Pancreas (tissue), 10 donors: ENCODE results near the gene ARRB1. TPM values are rescaled to one million over a fixed set of nuclear protein-coding genes. Genes with fewer than 3 reads are reported as not detected.

Experiments
- ATAC-seq, 4 donors: fragments of 200-7000 bp; cut with Tn5 transposase; one replicate each; pipeline versions ENCODE4 v1.8.0 to v1.9.1; 2020; ENCODE audit warnings: mild to moderate bottlenecking in 4 of 4, moderate library complexity in 4 of 4
- DNase-seq, 6 donors: peaks; one replicate each; pipeline ENCODE4 v3.0.0-alpha.2; 2020
- FAIRE-seq: peaks from 2 replicates; lab custom pipeline; 2012; peaks lifted over from hg19 to GRCh38; lab: Jason Lieb, UNC
- H3K27ac ChIP-seq, 4 donors: fragments of 200-600 bp; sonication (generic); 1 replicate in 3 of 4; 2 replicates in 1 of 4; pipeline versions ENCODE4 v1.5.0 to v1.8.0; 2020
- H3K27me3 ChIP-seq, 4 donors: fragments of 200-600 bp; one replicate each; pipeline ENCODE4 v1.8.0; 2021
- H3K36me3 ChIP-seq, 3 donors: fragments of 200-600 bp; sonication (generic) in 1 of 3; one replicate each; pipeline versions ENCODE4 v1.5.0 to v1.8.0; 2020 to 2021
- H3K4me1 ChIP-seq, 3 donors: fragments of 200-600 bp; one replicate each; pipeline ENCODE4 v1.8.0; 2021
- H3K4me3 ChIP-seq, 4 donors: fragments of 200-600 bp; sonication (generic) in 2 of 4; one replicate each; pipeline versions ENCODE4 v1.5.0 to v1.8.0; 2020 to 2021
- H3K9me3 ChIP-seq, 4 donors: fragments of 200-600 bp; one replicate each; pipeline ENCODE4 v1.8.0; 2021
- CTCF ChIP-seq, 4 donors: fragments of 200-600 bp; sonication (generic) in 3 of 4; IDR thresholded peaks; one replicate each; pipeline versions ENCODE4 v1.5.0 to v1.8.0; 2021; ENCODE audit warnings: antibody characterized with exemption in 4 of 4
- WGBS, 2 donors: extraction: QIAGEN DNeasy Blood & Tissue Kit; methylation state at CpG; one replicate each; pipeline ENCODE4 v1.1.7; 2013; 5-methylcytosine and 5-hydroxymethylcytosine counted together
- intact Hi-C, 3 donors: fragments of 100-400 bp; cut with DNase I; formaldehyde crosslinking; loops; one replicate each; pipeline versions ENCODE4 v1.11.1 to v1.14.2; 2022
- polyA plus RNA-seq, 2 donors: library from polyadenylated mRNA; stranded (reverse); fragments of 200-250 nt; gene quantifications; one replicate each; pipeline ENCODE4 v1.2.3, GENCODE V29; 2013
- total RNA-seq, 6 donors: library from RNA; stranded (reverse); fragmentation: NEBNext Ultra II Directional in 4 of 6; extraction: Animal tissue kit (Norgen Biotek cat#: 25700) in 4 of 6; gene quantifications; one replicate each; pipeline versions ENCODE4 v1.2.1 to v1.2.4, GENCODE V29; 2021 to 2023
- donor health status: healthy with polysubstance abuse.
- donor health status: DM: no; HTN: no; CAD: no; lungs with moderate emphysema.
- donor health status: DM: no; HTN: no; CAD: no.
- donor health status: control.
- donor health status: control.
- donor health status: Bipolar disorder and iron deficiency.
- donor health status: DM: yes; HTN: yes; CAD: no.
- donor health status: DM: no; HTN: no; CAD: no.
- donor health status: DM: no; HTN: no; CAD: no.
- donor health status: DM: yes; HTN: yes; CAD: no.

Gene ARRB1
- total and polyA plus RNA-seq, 8 donors = 7.8 to 68.1 (median 33.0) TPM

- peak in 1 of 6 donors; percentile 66 for DNase-seq
- Histone ChIP-seq H3K4me1 (peaks cover 57 to 81% (median 71%) of the 10 kb centered on the region in 3 donors), H3K4me3 (no peak overlapping the region), H3K36me3 (no peaks in the 10 kb centered on the region), H3K27ac (peak overlapping the region; percentile 55 to 85 (median 76)), H3K27me3 (no peaks in the 10 kb centered on the region), H3K9me3 (no peaks in the 10 kb centered on the region)
- no peak for FAIRE-seq
- 63 to 71% methylated on average over 5 of the region's 5 CpGs for WGBS, 2 donors
- ATAC-seq = peak in 2 of 4 donors; percentile 0 to 2
- intact Hi-C loops = no loop called here
- no peak for TF ChIP-seq CTCF (IDR thresholded peaks at IDR 0.05)
Observed at GRCh38 chr11:75341612-75342011, 9.8 kb downstream of the ARRB1 start.

GRCh38 chr11:75339685-75340409, 11.6 kb downstream of the ARRB1 start:
- ATAC-seq = peak in 2 of 4 donors; percentile 1
- WGBS, 2 donors = 36 to 40% methylated on average over 14 of the region's 14 CpGs

GRCh38 chr11:75338516-75339208, 12.8 kb downstream of the ARRB1 start:
- Histone ChIP-seq H3K4me1 (peaks cover 51 to 76% (median 56%) of the 10 kb centered on the region in 3 donors), H3K36me3 (no peaks in the 10 kb centered on the region), H3K27me3 (no peaks in the 10 kb centered on the region), H3K9me3 (no peaks in the 10 kb centered on the region), H3K4me3 (no peak overlapping the region), H3K27ac (peak overlapping the region; percentile 56 to 85 (median 76))
- FAIRE-seq = no peak
- DNase-seq = peak in 2 of 6 donors; percentile 20 to 33
- 60 to 62% methylated on average over 8 of the region's 8 CpGs for WGBS, 2 donors
- TF ChIP-seq CTCF (IDR thresholded peaks at IDR 0.05) = no peak
- ATAC-seq = no peak
- intact Hi-C loops = no loop called here

More at GRCh38 chr11:75339685-75340409, 11.6 kb downstream of the ARRB1 start:
- DNase-seq (peak in 2 of 6 donors; percentile 30 to 45), FAIRE-seq (no peak)
- H3K9me3 ChIP-seq = no peaks in the 10 kb centered on the region
- H3K4me1 ChIP-seq = peaks cover 57 to 82% (median 63%) of the 10 kb centered on the region in 3 donors
- no peaks in the 10 kb centered on the region for H3K36me3 ChIP-seq
- intact Hi-C loops = no loop called here
- no peaks in the 10 kb centered on the region for H3K27me3 ChIP-seq
- no peak for TF ChIP-seq CTCF (IDR thresholded peaks at IDR 0.05)
- H3K27ac ChIP-seq = peak overlapping the region; percentile 56 to 85 (median 76)
- no peak overlapping the region for H3K4me3 ChIP-seq

- FAIRE-seq (no peak), DNase-seq (no peak), ATAC-seq (no peak)
- Histone ChIP-seq H3K9me3 (no peaks in the 10 kb centered on the region), H3K27ac (no peak overlapping the region), H3K4me1 (peaks cover 39 to 67% (median 57%) of the 10 kb centered on the region in 3 donors), H3K4me3 (no peak overlapping the region), H3K27me3 (no peaks in the 10 kb centered on the region), H3K36me3 (no peaks in the 10 kb centered on the region)
- intact Hi-C loops = no loop called here
- WGBS, 2 donors = 60 to 61% methylated on average over 6 of the region's 6 CpGs
- TF ChIP-seq CTCF (IDR thresholded peaks at IDR 0.05) = no peak
Observed at GRCh38 chr11:75337195-75337654, 14.2 kb downstream of the ARRB1 start.
